Suppressor macrophage treated with lipopolysaccharide for 1 hour (primary cell): ENCODE measurements around the gene CLASP2.

ENCODE experiments used
- DNase-seq, 3 donors: peaks; one replicate each; pipeline ENCODE4 v3.0.0-alpha.2; 2020 to 2022

CLASP2 gene

GRCh38 chr3:33636125-33636850 is 81.8 kb downstream of the CLASP2 start:
- peak; percentile 71 to 77 (median 74) for DNase-seq

- DNase-seq, result peak in 1 of 3 donors; percentile 17
Measured at GRCh38 chr3:33634262-33634661, 83.8 kb downstream of the CLASP2 start.

- DNase-seq, result peak in 1 of 3 donors; percentile 3
Measured at GRCh38 chr3:33629219-33629618, 88.8 kb downstream of the CLASP2 start.

- no peak for DNase-seq
Measured at GRCh38 chr3:33624756-33625155, 93.3 kb downstream of the CLASP2 start.

- DNase-seq, result no peak
Measured at GRCh38 chr3:33613041-33613440, 105.0 kb downstream of the CLASP2 start.

GRCh38 chr3:33612607-33613006 is 105.4 kb downstream of the CLASP2 start:
- DNase-seq, result no peak

GRCh38 chr3:33602829-33603228 is 115.2 kb downstream of the CLASP2 start:
- DNase-seq, result no peak

GRCh38 chr3:33597257-33597689 is 120.8 kb downstream of the CLASP2 start:
- no peak for DNase-seq

GRCh38 chr3:33592999-33593398 is 125.1 kb downstream of the CLASP2 start:
- DNase-seq, result no peak

- no peak for DNase-seq
Measured at GRCh38 chr3:33590541-33590940, 127.5 kb downstream of the CLASP2 start.

GRCh38 chr3:33586402-33586801 is 131.7 kb downstream of the CLASP2 start:
- DNase-seq, result no peak

GRCh38 chr3:33582234-33582633 is 135.8 kb downstream of the CLASP2 start:
- DNase-seq, result no peak

GRCh38 chr3:33581666-33582065 is 136.4 kb downstream of the CLASP2 start:
- DNase-seq, result no peak

GRCh38 chr3:33579840-33580239 is 138.2 kb downstream of the CLASP2 start:
- no peak for DNase-seq

- no peak for DNase-seq
Measured at GRCh38 chr3:33579178-33579510, 138.9 kb downstream of the CLASP2 start.

- DNase-seq, result no peak
Measured at GRCh38 chr3:33578325-33579177, 139.5 kb downstream of the CLASP2 start.

GRCh38 chr3:33577588-33577987 is 140.5 kb downstream of the CLASP2 start:
- no peak for DNase-seq

- no peak for DNase-seq
Measured at GRCh38 chr3:33577173-33577572, 140.9 kb downstream of the CLASP2 start.

GRCh38 chr3:33575311-33575710 is 142.7 kb downstream of the CLASP2 start:
- DNase-seq, result peak; percentile 10 to 69 (median 64)

GRCh38 chr3:33557829-33558228 is 160.2 kb downstream of the CLASP2 start:
- no peak for DNase-seq

- DNase-seq, result no peak
Measured at GRCh38 chr3:33557279-33557678, 160.8 kb downstream of the CLASP2 start.

- peak; percentile 16 to 45 (median 20) for DNase-seq
Measured at GRCh38 chr3:33547101-33547500, 171.0 kb downstream of the CLASP2 start.

- DNase-seq, result no peak
Measured at GRCh38 chr3:33544126-33544525, 173.9 kb downstream of the CLASP2 start.

- DNase-seq, result no peak
Measured at GRCh38 chr3:33543601-33544000, 174.5 kb downstream of the CLASP2 start.
